H9 (cell line): ENCODE measurements around the gene CHMP4B. TPM values are rescaled to one million over a fixed set of nuclear protein-coding genes. Genes with fewer than 3 reads are reported as not detected.

Experiments
- DNase-seq: peaks from one replicate; pipeline ENCODE4 v3.0.0-alpha.2; 2017
- H2AFZ ChIP-seq: one replicate; pipeline ENCODE4 v1.6.1; 2013; ENCODE audit warnings: mild to moderate bottlenecking, low read length, control low read depth, moderate library complexity
- H2AK5ac ChIP-seq: 2 replicates; pipeline ENCODE4 v1.6.1; 2013; ENCODE audit warnings: low read length, control low read depth, mixed read lengths; ENCODE audit not compliant: insufficient read length
- H2BK120ac ChIP-seq: one replicate; pipeline ENCODE4 v1.6.1; 2013; ENCODE audit warnings: low read depth, mild to moderate bottlenecking, low read length, control low read depth, inconsistent platforms; ENCODE audit not compliant: poor library complexity, severe bottlenecking
- H2BK12ac ChIP-seq: 2 replicates; pipeline ENCODE4 v1.6.1; 2013; ENCODE audit warnings: low read length, control low read depth, mixed read lengths, low read depth; ENCODE audit not compliant: insufficient read length
- H2BK15ac ChIP-seq: 2 replicates; pipeline ENCODE4 v1.6.1; 2013; ENCODE audit warnings: low read depth, low read length, control low read depth
- H2BK20ac ChIP-seq: one replicate; pipeline ENCODE4 v1.6.1; 2013; ENCODE audit warnings: low read depth, mild to moderate bottlenecking, low read length, control low read depth, inconsistent platforms; ENCODE audit not compliant: poor library complexity, severe bottlenecking
- H2BK5ac ChIP-seq: 2 replicates; pipeline ENCODE4 v1.6.1; 2013; ENCODE audit warnings: low read length, control low read depth, mixed read lengths; ENCODE audit not compliant: insufficient read length
- H3K14ac ChIP-seq: 2 replicates; pipeline ENCODE4 v1.6.1; 2013; ENCODE audit warnings: low read length, control low read depth; ENCODE audit not compliant: insufficient read depth
- H3K18ac ChIP-seq: 2 replicates; pipeline ENCODE4 v1.6.1; 2013; ENCODE audit warnings: low read depth, mild to moderate bottlenecking, mixed read lengths, low read length, control low read depth; ENCODE audit not compliant: insufficient read length
- H3K23ac ChIP-seq: 2 replicates; pipeline ENCODE4 v1.6.1; 2013; ENCODE audit warnings: low read length, control low read depth, mixed read lengths, low read depth; ENCODE audit not compliant: insufficient read length
- H3K23me2 ChIP-seq: 2 replicates; pipeline ENCODE4 v1.6.1; 2013; ENCODE audit warnings: low read depth, mild to moderate bottlenecking, mixed read lengths, low read length, control low read depth; ENCODE audit not compliant: insufficient read length, poor library complexity, severe bottlenecking
- H3K27ac ChIP-seq: 2 replicates; pipeline ENCODE4 v1.5.1; 2013; ENCODE audit warnings: low read length, control low read depth, mixed read lengths, low read depth; ENCODE audit not compliant: insufficient read length
- H3K27me3 ChIP-seq: 2 replicates; pipeline ENCODE4 v1.6.1; 2013; ENCODE audit warnings: low read length, control low read depth, inconsistent platforms; ENCODE audit not compliant: insufficient read depth
- H3K4ac ChIP-seq: 2 replicates; pipeline ENCODE4 v1.6.1; 2013; ENCODE audit warnings: low read depth, mild to moderate bottlenecking, control low read depth, inconsistent platforms, low read length, moderate library complexity
- H3K4me1 ChIP-seq: 2 replicates; pipeline ENCODE4 v1.6.1; 2013; ENCODE audit warnings: low read length, control low read depth, inconsistent platforms; ENCODE audit not compliant: insufficient read depth
- H3K4me2 ChIP-seq: 2 replicates; pipeline ENCODE4 v1.6.1; 2013; ENCODE audit warnings: low read length, control low read depth, mixed read lengths; ENCODE audit not compliant: insufficient read length, insufficient read depth
- H3K56ac ChIP-seq: 2 replicates; pipeline ENCODE4 v1.6.1; 2013; ENCODE audit warnings: low read depth, mild to moderate bottlenecking, mixed read lengths, low read length, control low read depth; ENCODE audit not compliant: insufficient read length
- H3K79me1 ChIP-seq: 2 replicates; pipeline ENCODE4 v1.6.1; 2013; ENCODE audit warnings: low read depth, mild to moderate bottlenecking, moderate library complexity, low read length, control low read depth, inconsistent platforms; ENCODE audit not compliant: insufficient read depth, poor library complexity, severe bottlenecking
- H3K79me2 ChIP-seq: 2 replicates; pipeline ENCODE4 v1.6.1; 2013; ENCODE audit warnings: low read length, control low read depth, inconsistent platforms; ENCODE audit not compliant: insufficient read depth
- H3K9ac ChIP-seq: 2 replicates; pipeline ENCODE4 v1.6.1; 2013; ENCODE audit warnings: low read length, control low read depth, mixed read lengths; ENCODE audit not compliant: insufficient read length; ENCODE audit errors: extremely low read depth
- H3K9me3 ChIP-seq: one replicate; pipeline ENCODE4 v1.6.1; 2013; ENCODE audit warnings: low read depth, low read length, inconsistent platforms; ENCODE audit not compliant: control insufficient read depth
- H3T11ph ChIP-seq: one replicate; pipeline ENCODE4 v1.6.1; 2013; ENCODE audit warnings: mild to moderate bottlenecking, low read length, control low read depth, inconsistent platforms
- H4K20me1 ChIP-seq: one replicate; pipeline ENCODE4 v1.6.1; 2013; ENCODE audit not compliant: control insufficient read depth, insufficient read length, insufficient read depth
- H4K5ac ChIP-seq: 2 replicates; pipeline ENCODE4 v1.6.1; 2013; ENCODE audit warnings: low read depth, mild to moderate bottlenecking, mixed read lengths, low read length, control low read depth; ENCODE audit not compliant: insufficient read length
- H4K8ac ChIP-seq: replicated peaks from 2 replicates; pipeline ENCODE4 v1.6.1; 2013; ENCODE audit warnings: low read length, control low read depth, mixed read lengths, low read depth; ENCODE audit not compliant: insufficient read length
- H4K91ac ChIP-seq: 2 replicates; pipeline ENCODE4 v1.6.1; 2013; ENCODE audit warnings: low read depth, mild to moderate bottlenecking, moderate library complexity, mixed read lengths, low read length, control low read depth; ENCODE audit not compliant: insufficient read length
- H3K27ac Mint-ChIP-seq, 3 experiments: 2 replicates in 2 of 3; 3 replicates in 1 of 3; pipeline ENCODE4 v1.8.0; 2020 to 2021; ENCODE audit warnings: mixed read lengths in 3 of 3, mild to moderate bottlenecking in 1 of 3, moderate library complexity in 1 of 3
- H3K27me3 Mint-ChIP-seq: 2 replicates; pipeline ENCODE4 v1.8.0; 2021; ENCODE audit warnings: low read depth, mild to moderate bottlenecking, moderate library complexity, mixed read lengths
- H3K36me3 Mint-ChIP-seq, 3 experiments: 2 replicates in 2 of 3; 3 replicates in 1 of 3; pipeline ENCODE4 v1.8.0; 2020 to 2021; ENCODE audit warnings: low read depth in 3 of 3, mixed read lengths in 3 of 3; ENCODE audit not compliant: insufficient read depth in 1 of 3
- H3K4me1 Mint-ChIP-seq, 2 experiments: 2 replicates each; pipeline ENCODE4 v1.8.0; 2020; ENCODE audit warnings: mixed read lengths in 2 of 2
- H3K4me3 Mint-ChIP-seq, 2 experiments: 2 replicates in 1 of 2; 3 replicates in 1 of 2; pipeline ENCODE4 v1.8.0; 2020 to 2021; ENCODE audit warnings: mild to moderate bottlenecking in 2 of 2, mixed read lengths in 2 of 2, moderate library complexity in 1 of 2
- H3K9me3 Mint-ChIP-seq, 2 experiments: 2 replicates in 1 of 2; 3 replicates in 1 of 2; pipeline ENCODE4 v1.8.0; 2020; ENCODE audit warnings: mild to moderate bottlenecking in 2 of 2, mixed read lengths in 2 of 2, moderate library complexity in 1 of 2
- WGBS: extraction: QIAGEN DNeasy Blood & Tissue Kit; methylation state at CpG from one replicate; pipeline ENCODE4 v1.1.7; 2013; ENCODE audit warnings: missing lambda C conversion rate, low lambda C conversion rate, mixed read lengths; ENCODE audit not compliant: insufficient read length; ENCODE audit errors: extremely low coverage; 5-methylcytosine and 5-hydroxymethylcytosine counted together
- total RNA-seq: library from RNA; stranded (reverse); gene quantifications from 2 replicates; pipeline ENCODE4 v1.2.1, GENCODE V29; 2021
- TF ChIP-seq, protein P1 (sequence below): fragments of 200-600 bp; sonication (generic); conservative IDR thresholded peaks from 3 replicates; pipeline ENCODE4 v1.8.0; 2021; ENCODE audit warnings: antibody characterized with exemption, mild to moderate bottlenecking

Gene CHMP4B
- total RNA-seq, 1 experiment from 2014 or later, result 94.9 TPM

DNA sequence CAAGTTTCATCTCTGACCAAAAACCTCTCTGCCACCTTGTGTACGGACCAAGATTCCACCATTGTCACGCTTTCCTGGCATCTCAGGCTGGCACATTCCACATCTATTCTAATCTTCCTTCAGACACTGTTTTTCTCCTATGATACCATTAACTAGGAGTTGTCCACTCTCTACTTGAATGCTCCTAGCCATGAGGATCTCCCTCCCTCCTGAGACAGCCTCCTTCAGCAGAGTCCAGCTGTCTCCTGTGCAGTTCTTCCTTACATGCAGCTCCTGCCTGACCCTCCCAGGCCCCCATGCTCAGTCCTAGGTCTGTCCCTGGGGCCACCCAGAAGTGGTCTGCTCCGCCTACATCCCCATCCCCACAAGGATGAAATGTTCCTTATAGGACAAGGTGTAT, 90.9 kb downstream of the CHMP4B start:
- Histone ChIP-seq H4K8ac (no peak overlapping the region), H3K9ac (no peak overlapping the region), H3K18ac (no peak overlapping the region), H3K4me1 (no peaks in the 10 kb centered on the region), H3K14ac (no peak overlapping the region), H3K4me2 (no peak overlapping the region), H3T11ph (no peak overlapping the region), H3K56ac (no peak overlapping the region), H2BK12ac (no peak overlapping the region), H2BK5ac (no peak overlapping the region), H3K9me3 (no peaks in the 10 kb centered on the region), H3K23ac (no peak overlapping the region), H2BK15ac (no peak overlapping the region), H2BK20ac (no peak overlapping the region), H3K23me2 (no peaks in the 10 kb centered on the region), H3K27me3 (no peaks in the 10 kb centered on the region), H4K91ac (no peak overlapping the region), H3K27ac (no peak overlapping the region), H3K4ac (no peak overlapping the region), H4K5ac (no peak overlapping the region), H2AFZ (no peak overlapping the region), H3K79me2 (no peaks in the 10 kb centered on the region), H4K20me1 (no peaks in the 10 kb centered on the region), H2BK120ac (no peak overlapping the region), H2AK5ac (no peak overlapping the region), H3K79me1 (no peaks in the 10 kb centered on the region)
- no peak for DNase-seq
- Mint-ChIP-seq H3K4me1 (peaks cover 9 to 11% of the 10 kb centered on the region in 2 experiments), H3K36me3 (no peaks in the 10 kb centered on the region), H3K4me3 (no peak overlapping the region), H3K27me3 (peaks cover 10% of the 10 kb centered on the region), H3K9me3 (no peaks in the 10 kb centered on the region), H3K27ac (no peak overlapping the region)
- no CpG with 5 or more reads among the region's 3 CpGs for WGBS
- TF ChIP-seq, protein P1, sequence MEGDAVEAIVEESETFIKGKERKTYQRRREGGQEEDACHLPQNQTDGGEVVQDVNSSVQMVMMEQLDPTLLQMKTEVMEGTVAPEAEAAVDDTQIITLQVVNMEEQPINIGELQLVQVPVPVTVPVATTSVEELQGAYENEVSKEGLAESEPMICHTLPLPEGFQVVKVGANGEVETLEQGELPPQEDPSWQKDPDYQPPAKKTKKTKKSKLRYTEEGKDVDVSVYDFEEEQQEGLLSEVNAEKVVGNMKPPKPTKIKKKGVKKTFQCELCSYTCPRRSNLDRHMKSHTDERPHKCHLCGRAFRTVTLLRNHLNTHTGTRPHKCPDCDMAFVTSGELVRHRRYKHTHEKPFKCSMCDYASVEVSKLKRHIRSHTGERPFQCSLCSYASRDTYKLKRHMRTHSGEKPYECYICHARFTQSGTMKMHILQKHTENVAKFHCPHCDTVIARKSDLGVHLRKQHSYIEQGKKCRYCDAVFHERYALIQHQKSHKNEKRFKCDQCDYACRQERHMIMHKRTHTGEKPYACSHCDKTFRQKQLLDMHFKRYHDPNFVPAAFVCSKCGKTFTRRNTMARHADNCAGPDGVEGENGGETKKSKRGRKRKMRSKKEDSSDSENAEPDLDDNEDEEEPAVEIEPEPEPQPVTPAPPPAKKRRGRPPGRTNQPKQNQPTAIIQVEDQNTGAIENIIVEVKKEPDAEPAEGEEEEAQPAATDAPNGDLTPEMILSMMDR, result no peak

Other genes starting within 250 kb of the CHMP4B start
- 0.24 and 0.26 TPM in 2 replicates for gene C20orf144, start 149.0 kb upstream of the CHMP4B start, total RNA-seq
- 0.46 and 0.55 TPM in 2 replicates for gene ACTL10, start 144.4 kb upstream of the CHMP4B start, total RNA-seq
- 51.5 and 57.7 TPM in 2 replicates for gene NECAB3, start 136.9 kb upstream of the CHMP4B start, total RNA-seq
- gene E2F1, start 125.0 kb upstream of the CHMP4B start, total RNA-seq, result 57.9 and 58.7 TPM in 2 replicates
- 4.5 and 5.7 TPM in 2 replicates for gene PXMP4, start 91.0 kb upstream of the CHMP4B start, total RNA-seq
- gene ZNF341, start 79.4 kb upstream of the CHMP4B start, total RNA-seq, result 5.2 and 6.0 TPM in 2 replicates
- 199 and 207 TPM in 2 replicates for gene RALY, start 182.6 kb downstream of the CHMP4B start, total RNA-seq